ENCODE data around the gene PGAM2.
A peak's percentile ranks its signal among the peaks of the same experiment; 100 is the strongest.

The PGAM2 gene

GRCh38 chr7:44087911-44088838 is 22.8 kb upstream of the PGAM2 start:
- DNase-seq (ENCODE audit: low spot score) = peak; percentile 87
- Histone ChIP-seq H3K4me3 (no peak overlapping the region), H3K27ac (peak overlapping the region; percentile 80 to 94)
- no peak for TF ChIP-seq CTCF (IDR thresholded peaks at IDR 0.05)

GRCh38 chr7:44086627-44087026 is 21.3 kb upstream of the PGAM2 start:
- no peak overlapping the region for H3K4me3 ChIP-seq
- H3K27ac ChIP-seq = peak overlapping the region; percentile 80 to 94
- no peak for DNase-seq (ENCODE audit: low spot score)
- TF ChIP-seq CTCF (IDR thresholded peaks at IDR 0.05) = no peak

- no peak for DNase-seq (ENCODE audit: low spot score)
- Histone ChIP-seq H3K4me3 (no peak overlapping the region), H3K27ac (peak overlapping the region; percentile 80 to 95)
- TF ChIP-seq CTCF (IDR thresholded peaks at IDR 0.05) = no peak
Measured at GRCh38 chr7:44085546-44085945, 20.2 kb upstream of the PGAM2 start.

GRCh38 chr7:44084701-44085100 is 19.3 kb upstream of the PGAM2 start:
- H3K27ac ChIP-seq = peak overlapping the region; percentile 80 to 95
- no peak for TF ChIP-seq CTCF (IDR thresholded peaks at IDR 0.05)
- H3K4me3 ChIP-seq = no peak overlapping the region
- DNase-seq (ENCODE audit: low spot score) = no peak

GRCh38 chr7:44083796-44084195 is 18.4 kb upstream of the PGAM2 start:
- no peak for TF ChIP-seq CTCF (IDR thresholded peaks at IDR 0.05)
- DNase-seq (ENCODE audit: low spot score) = no peak
- Histone ChIP-seq H3K4me3 (no peak overlapping the region), H3K27ac (peak overlapping the region; percentile 94 to 95)

GRCh38 chr7:44082541-44083207 is 17.3 kb upstream of the PGAM2 start:
- H3K4me3 ChIP-seq = peak overlapping the region; percentile 78
- TF ChIP-seq CTCF (IDR thresholded peaks at IDR 0.05) = no peak
- peak overlapping the region; percentile 94 to 95 for H3K27ac ChIP-seq
- DNase-seq (ENCODE audit: low spot score) = peak; percentile 100

Measured in coronary artery (tissue), 2 donors.